HG03060 (cell line): ENCODE data around the gene HMCN2.
"Not testable (repeated sequence)": the region's sequence is repeated elsewhere in the genome, so short reads cannot be mapped to it uniquely, and the experiment has no call there.

Source experiments
- ATAC-seq: cut with Tn5 transposase; IDR thresholded peaks from one replicate; pipeline ENCODE4 v1.9.1; 2021; ENCODE audit warnings: low read depth, moderate number of reproducible peaks; ENCODE audit not compliant: unreplicated experiment

The HMCN2 gene

DNA sequence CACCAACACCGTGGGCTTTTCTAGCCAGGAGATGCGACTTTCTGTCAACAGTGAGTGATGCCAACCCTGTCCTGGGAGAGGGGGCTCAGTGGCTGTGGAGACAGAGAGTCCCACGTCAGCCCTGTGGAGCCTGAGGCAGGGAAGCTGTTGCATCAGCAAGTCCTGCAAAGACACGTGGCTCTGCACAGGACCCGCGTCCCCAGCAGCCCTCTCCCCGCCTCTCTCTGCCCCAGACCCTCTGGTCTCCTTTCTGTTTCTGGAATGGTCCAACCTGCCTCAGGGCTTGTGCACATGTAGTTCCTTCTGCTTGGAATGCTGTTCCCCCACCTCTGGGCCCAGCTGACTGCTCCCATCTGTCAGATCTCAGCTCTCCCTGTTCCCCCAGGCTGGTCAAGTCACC, 60.4 kb downstream of the HMCN2 start:
- ATAC-seq, result no peak

DNA sequence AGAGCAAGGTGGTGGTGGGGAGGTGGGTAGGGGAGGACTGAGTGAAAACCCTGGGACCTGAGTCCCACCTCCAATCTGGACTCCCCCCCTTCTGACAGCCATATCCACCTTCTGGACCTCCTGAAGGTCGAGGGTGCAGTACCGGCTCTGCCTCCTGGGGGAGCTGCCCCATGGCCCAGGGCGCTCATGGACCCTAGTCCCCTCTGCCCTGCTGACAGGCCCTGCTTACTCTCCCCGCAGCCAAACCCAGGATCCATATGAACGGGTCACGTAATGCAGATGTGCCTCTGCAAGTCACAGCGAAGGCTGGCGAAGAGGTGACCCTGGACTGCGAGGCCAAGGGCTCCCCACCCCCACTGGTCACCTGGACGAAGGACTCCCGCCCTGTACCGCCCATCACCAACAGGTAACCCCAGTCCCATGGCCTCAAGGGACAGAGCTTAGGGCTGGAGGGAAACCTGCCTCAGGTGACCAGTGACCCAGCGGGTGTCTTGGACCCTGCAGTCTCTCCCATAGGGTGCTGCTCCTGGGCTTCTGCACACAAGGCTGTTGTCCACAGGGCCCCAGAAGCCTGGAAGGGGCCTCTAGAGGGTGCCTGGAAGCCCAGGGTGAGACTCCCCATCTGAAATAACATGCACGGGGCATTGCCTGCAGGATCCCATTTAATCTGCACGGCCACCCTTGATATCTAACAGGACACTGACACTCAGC, 61.7 kb downstream of the HMCN2 start:
- ATAC-seq, result no peak

DNA sequence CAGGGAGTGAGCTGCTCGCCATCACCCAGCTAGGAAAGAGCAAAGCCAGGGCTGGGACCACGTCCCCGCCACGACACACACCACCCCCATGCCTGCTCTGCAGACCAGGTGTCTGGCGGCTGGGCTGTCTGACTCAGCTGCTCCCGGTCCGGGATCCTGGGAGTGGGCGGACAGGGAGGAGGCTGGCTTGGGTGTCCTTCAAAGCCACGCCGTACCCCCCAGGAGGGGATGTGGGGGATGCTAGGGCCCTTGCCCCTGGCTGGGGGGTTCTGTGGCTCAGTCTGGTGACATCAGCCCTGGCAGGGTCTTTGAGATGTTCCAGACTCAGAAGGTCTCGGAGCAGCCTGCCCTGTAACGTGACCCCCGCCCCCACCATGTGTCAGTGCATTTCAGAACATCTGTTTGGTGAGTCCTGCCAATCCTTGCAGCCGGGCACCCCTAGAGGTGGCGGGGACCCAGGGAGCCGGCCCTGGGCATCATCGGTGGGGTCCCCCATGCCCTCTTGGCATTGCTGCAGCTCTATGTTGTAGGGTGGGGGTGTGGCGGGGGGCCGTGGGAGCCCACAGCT, 62.3 kb downstream of the HMCN2 start:
- no peak for ATAC-seq

DNA sequence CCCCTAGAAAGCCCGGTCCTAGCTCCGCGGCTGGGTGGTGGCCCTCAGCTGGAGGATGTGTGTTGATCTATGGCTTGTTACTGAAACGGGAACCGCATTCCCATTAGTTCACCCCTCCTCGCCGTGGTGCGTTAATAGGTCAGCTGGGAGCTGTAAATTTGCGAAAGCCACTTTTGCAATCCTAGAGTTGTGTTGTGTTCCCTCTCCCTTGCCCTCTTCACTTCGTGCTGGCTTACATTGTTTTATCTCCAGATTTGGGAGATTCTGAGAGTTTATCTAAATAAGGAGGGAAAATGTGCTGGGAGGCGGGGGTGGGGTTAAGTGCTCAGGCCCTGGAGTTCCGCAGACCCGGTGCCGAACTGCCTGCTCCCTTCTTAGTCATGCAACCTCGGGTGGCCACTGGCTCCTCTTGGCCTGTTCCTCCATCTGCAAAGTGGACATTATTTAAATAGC, 62.8 kb downstream of the HMCN2 start:
- ATAC-seq, result no peak

DNA sequence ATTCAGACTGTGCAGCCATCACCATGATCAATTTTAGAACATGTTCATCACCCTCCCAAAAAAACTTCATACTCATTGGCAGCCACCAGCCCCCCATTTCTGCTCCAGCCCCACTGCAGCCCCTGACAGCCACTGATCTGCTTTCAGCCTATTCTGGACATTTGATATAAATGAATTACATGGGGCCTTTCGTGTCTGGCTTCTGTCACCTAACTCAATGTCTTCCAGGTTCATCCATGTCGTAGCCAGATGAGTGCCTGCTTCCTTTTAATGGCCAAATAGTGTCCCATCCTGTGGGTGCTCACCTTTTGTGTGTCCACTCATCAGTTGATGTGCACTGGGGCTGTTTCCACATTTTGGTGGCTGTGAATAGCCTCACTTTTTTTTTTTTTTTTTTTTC, 63.5 kb downstream of the HMCN2 start:
- ATAC-seq, result no peak

DNA sequence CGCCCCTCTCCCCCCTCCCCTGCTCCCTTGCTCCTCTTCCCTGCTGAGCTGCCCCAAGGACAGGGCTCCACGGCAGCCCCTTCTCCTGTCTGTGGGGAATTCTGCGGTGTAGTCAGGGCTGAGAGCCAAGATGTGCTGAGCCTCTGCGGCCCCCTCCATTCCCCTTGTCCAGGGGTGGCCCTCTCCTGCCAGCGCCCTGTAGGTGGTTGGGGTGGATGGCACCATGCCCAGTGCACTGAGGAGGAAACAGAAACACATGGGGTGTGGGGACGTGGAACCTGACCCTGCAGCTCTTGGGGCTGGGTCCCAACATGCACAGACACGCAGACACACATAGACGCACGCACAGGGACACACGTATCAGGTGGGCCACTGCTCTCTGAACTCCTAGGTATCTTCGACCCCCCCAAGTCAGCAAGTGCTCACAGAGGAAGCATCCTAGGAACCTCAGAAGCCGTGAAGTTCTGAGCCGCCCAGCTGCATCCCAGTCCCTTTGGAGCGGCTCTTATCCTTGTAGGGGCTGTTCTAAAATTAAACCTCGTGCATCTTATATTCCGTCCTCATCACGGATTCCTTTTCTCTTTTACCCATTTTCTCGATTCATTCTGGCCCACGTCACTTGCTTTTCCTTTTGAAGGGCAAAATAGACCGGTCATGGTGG, 64.8 kb downstream of the HMCN2 start:
- no peak for ATAC-seq

DNA sequence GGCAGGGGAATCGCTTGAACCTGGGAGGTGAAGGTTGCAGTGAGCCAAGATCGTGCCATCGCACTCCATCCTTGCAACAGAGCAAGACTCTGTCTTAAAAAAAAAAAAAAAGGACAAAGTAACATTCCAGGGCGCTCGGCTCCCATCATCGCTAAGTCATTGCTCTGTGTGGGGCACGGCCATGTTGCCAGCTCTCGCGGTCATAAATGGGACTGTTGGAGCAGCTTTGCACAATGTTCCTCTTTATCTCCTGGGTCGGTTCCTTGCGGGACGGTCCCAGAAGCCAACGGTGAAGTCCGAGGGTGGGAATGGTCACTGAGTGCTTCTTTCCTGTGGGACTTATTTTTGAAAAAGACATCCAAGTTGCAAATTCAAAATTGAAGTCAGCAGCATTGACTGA, 65.5 kb downstream of the HMCN2 start:
- no peak for ATAC-seq

DNA sequence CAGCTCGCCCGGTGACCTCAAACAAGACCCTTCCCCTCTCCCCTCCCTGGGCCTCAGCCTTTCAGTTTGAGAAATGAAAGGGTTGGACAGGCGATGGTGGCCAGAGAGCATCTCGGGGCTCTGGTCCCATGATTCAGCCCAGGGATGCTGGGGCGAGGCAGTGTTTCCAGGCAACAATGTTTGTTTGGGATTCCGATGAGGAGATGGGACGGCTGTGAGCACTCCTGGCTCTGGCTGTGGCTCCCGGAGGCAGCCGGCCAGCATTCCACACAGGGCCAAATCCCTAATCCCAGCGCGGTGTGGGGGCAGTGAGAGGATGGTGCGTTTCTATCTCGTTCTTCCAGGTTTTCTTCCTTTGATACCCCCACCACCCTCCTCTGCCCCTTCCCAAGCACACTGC, 66.0 kb downstream of the HMCN2 start:
- ATAC-seq, result no peak

DNA sequence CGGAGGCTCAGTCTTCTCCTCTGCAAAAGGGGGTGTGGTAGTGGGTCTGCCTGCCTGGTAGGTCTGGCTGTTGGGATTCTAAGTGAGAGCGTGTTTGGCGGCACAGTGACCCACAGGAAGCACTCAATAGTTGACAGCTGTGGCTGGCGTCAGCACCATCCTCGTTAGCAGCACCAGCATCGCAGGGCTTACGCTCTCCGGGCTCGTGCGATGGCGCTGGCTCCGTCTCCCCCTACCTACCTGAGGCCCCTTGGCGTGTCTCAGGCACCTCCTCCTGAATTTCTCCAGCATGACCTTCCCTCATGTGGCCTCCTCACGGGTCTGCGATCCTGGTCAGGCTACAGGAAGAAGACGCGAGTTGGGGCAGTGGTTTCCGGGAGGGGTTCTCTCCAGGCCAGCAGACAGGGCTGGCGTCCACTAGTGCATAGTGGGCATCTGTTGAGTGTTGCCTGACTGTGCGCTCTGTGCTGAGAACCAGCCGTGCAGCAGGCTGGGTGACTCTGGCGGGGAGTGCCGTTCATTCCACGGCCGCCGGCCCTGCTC, 66.9 kb downstream of the HMCN2 start:
- ATAC-seq, result no peak

DNA sequence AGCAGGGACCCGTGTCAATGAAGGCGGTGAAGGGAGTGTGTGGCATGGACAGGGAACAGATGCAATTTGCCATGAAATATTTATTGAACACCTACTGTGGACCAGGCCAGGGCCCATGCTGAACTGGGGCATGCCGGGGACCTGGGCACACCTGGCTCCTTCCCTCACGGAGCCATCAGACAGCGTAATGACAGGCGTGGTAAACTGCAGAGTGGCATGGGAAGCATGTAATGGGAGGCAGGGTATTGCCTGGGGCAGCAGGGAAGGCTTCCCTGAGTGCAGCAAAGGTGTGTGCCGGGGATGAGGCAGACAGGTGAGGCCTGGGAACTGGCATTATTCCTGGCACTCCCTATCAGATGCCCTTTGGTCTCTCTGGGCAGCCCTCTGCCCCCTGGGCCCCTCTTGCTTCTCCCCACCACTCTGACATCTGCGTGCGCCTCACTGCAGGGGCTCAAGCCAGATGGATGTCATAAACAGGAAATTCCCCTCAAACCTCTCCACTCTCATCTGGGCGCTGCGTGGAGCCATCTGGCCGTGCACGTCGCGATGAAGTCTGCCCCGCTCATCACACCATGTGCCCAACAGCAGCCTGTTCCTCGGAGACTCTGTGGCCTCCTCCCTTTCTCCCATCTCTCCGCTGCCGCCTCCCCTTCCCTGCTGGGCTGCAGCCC, 67.6 kb downstream of the HMCN2 start:
- ATAC-seq, result no peak

DNA sequence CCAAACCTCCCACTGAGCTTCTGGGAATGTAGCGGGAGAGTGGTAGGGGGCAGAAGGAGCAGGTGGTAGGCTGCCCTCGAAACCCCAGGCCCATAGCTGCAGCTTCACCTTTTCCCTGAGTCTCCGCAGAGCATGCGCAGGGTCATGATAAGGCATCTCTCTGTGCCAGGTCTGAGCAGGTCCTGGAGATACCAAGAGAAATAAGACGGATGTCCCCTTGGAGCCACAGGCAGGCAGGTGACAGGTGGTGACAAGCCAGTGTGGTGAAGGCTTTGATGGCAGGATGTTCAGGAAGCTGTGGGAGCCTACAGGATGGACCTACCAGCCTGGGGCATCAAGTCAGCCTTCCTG, 68.1 kb downstream of the HMCN2 start:
- ATAC-seq, result no peak

DNA sequence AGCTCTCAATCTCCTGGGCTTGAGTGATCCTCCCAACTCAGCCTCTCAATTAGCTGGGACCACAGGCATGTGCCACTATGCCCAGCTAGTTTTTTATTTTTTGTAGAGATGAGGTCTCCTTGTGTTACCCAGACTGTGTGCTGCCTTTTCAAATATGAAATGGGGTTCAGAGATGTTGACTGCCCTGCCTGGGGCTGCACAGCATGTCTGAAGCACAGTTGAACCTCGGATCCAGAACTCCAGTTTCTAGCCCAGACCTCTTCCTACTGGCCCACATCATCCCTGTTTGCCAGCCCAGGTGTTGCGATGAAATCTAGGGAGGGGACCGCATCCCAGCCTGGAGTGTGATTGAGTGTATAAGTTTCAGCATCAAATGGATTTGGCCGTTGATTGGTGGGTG, 69.4 kb downstream of the HMCN2 start:
- no peak for ATAC-seq

DNA sequence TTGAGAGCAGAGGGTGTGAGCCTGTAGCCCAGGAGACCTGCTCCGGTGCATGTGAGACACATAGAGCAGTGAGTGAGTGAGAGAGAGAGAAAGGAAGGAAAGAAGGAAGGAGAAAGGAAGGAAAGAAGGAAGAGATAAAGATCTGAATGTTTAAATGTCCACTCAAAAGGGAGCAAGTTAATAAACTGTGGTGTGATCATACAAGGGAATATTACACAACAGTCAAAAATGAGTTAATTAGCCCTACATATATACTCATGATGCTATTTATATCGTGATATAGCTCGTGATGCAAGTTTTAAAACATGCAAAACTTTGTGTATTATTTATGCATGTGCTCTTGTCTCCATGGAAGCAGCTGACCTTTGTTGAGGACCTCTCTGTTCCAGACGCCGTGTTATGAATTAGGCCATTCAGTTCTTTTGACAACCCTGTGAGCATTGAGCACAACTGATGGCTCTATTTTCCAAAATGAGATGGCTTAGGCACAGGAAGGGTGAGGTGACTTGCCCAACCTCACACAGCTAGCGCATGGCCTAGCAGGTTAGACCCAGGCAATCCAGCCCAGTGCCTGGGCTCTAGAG, 70.6 kb downstream of the HMCN2 start:
- no peak for ATAC-seq

DNA sequence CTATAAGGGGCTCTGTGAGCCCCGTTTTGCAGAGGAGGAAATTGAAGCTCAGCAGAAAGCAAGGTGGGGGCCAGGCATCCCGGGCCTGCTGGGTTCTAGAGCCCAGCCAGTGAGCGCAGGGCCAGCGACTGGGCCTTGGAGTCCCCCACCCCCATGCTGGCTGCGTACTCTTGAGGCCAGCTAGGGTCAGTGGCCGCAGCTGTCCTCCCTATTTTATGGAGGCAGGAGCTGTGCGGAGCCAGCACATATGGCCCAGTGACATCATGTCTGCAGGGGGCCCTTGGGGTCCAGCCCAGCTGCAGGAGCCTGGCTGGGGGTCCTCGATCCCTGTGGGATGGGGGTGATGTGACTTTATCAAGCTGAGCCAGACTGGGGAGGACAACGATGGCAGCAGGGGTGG, 71.3 kb downstream of the HMCN2 start:
- no peak for ATAC-seq

DNA sequence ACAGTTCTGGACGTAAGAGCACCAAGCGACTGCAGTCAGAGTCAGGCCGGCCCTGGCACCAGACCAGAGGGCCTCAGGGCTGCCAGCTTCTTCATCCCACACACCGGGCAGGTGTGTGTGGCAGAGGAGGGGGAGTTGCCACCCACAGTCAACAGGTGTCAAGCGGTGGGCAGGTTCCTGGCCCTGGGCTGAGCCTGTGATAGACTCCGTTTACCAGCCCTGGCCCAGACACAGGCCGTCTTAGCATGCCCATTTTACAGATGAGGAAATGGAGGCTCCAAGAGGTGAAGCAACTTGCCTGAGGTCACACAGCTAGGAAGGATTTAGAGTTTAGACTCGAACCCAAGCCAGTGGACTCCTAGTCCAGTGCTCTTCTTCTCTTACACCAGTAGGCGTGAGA, 71.8 kb downstream of the HMCN2 start:
- ATAC-seq, result no peak

DNA sequence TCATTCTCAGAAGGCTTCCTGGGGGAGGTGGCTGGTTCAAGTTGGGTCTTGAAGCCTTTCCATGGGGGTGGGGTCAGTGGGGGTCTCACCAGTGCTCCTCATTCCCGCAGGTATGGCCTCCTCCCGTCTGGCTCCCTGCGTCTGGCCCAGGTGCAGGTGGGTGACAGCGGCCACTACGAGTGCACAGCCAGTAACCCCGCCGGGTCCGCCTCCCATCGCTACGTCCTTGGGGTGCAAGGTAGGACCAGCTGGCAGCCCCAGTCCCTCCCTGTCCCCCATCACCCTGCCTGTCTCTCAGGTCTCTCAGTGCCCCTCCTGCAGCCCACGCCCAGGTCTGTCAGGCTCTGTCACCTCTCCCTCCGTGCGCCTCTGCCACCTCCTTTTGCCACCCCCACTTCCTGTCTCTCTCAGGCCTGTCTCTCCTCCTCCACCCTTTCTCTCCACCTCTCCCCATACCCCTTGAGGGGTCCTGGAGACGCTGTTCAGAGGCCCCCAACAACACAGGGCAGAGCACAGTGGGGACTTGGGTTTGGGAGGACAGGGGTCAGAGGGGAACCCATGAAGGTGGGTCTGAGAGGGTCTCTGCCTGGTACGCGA, 72.3 kb downstream of the HMCN2 start:
- ATAC-seq, result no peak

DNA sequence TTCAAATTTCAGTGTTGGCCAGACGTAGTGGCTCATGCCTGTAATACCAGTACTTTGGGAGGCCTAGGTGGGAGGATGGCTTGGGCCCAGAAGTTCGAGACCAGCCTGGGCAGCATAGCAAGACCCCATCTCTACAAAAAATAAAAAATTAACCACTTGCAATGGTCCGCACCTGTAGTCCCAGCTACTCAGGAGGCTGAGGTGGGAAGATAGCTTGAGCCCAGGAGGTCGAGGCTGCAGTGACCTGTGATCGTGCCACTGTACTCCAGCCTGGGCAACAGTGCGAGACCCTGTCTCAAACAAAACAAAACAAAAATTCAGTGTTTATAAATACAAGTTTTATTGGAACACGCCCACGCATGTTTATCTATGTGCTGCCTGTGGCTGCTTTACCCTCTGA, 73.3 kb downstream of the HMCN2 start:
- ATAC-seq, result not testable (repeated sequence)

DNA sequence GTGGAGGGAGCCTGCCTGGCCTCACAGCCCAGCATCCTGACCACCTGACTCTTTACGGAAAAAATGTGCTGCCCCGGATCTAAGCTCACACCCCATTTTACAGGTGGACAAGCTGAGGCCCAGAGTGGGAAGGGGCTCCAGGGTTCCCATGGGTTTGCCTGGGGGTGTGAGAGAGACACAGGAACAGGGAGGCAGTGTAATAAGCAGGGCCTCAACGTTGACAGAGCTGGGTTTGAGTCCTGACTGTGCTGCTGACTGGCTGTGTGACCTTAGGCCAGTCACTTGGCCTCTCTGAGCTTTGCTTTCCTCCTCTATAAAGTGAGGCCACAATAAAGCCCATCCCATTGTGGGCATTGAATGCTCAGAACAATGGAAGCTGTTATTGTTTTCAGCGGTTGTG, 73.7 kb downstream of the HMCN2 start:
- no peak for ATAC-seq

DNA sequence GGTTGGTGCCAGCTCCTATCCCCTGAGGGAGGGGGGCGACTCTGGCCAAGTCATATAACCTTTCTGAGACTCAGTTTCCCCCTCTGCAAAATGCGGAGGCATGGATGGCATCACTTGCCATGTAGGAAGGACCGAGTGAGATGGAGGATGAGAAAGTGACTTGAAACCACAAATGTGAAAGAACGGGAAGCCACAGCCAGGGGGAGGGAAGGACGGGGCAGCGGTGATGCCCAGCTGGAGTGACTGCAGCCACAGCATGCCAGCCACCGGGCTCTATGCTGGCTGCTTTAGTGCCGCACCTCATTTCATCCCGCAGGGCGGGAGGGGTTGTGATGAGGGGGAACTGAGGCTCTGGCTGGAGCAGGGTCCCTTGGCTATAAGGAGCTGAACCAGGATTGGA, 74.5 kb downstream of the HMCN2 start:
- no peak for ATAC-seq

DNA sequence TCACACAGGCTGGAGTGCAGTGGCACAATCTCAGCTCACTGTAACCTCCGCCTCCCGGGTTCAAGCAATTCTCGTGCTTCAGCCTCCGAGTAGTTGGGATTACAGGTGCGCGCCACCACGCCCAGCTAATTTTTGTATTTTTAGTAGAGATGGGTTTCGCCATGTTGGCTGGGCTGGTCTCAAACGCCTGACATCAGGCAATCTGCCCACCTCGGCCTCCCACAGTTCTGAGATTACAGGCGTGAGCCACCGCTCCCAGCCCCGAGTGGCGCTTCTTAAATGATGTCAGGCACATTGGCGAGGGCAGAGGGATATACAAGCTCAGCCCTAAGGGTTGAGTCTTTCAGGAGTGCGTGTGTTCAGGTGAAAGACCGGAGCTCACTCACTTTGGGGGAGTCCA, 75.0 kb downstream of the HMCN2 start:
- ATAC-seq, result not testable (repeated sequence)

DNA sequence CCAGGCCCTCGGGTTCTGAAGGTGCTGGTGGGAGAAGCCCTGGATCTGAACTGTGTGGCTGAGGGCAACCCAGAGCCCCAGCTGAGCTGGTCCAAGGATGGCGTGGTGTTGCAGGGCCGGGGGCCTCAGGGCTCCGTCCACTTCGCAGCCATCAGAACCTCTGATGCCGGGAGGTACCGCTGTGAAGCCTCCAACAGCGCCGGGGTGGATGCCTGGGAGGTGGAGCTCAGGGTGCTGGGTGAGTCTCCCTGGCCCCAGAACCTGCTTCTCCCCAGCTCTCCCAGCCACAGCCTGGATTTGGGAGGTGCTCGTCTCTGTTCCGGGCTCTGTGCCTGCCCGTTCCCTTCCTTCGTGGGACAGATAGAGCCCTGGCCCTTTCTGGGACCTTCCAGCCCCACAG, 75.6 kb downstream of the HMCN2 start:
- no peak for ATAC-seq
